GM19035 (cell line): Measurements from ENCODE around the gene C10orf53.
"Not testable (repeated sequence)": the region's sequence is repeated elsewhere in the genome, so short reads cannot be mapped to it uniquely, and the experiment has no call there.

Experiments used
- ATAC-seq: cut with Tn5 transposase; IDR thresholded peaks from one replicate; pipeline ENCODE4 v1.9.1; 2021; ENCODE audit not compliant: unreplicated experiment

C10orf53 gene

DNA sequence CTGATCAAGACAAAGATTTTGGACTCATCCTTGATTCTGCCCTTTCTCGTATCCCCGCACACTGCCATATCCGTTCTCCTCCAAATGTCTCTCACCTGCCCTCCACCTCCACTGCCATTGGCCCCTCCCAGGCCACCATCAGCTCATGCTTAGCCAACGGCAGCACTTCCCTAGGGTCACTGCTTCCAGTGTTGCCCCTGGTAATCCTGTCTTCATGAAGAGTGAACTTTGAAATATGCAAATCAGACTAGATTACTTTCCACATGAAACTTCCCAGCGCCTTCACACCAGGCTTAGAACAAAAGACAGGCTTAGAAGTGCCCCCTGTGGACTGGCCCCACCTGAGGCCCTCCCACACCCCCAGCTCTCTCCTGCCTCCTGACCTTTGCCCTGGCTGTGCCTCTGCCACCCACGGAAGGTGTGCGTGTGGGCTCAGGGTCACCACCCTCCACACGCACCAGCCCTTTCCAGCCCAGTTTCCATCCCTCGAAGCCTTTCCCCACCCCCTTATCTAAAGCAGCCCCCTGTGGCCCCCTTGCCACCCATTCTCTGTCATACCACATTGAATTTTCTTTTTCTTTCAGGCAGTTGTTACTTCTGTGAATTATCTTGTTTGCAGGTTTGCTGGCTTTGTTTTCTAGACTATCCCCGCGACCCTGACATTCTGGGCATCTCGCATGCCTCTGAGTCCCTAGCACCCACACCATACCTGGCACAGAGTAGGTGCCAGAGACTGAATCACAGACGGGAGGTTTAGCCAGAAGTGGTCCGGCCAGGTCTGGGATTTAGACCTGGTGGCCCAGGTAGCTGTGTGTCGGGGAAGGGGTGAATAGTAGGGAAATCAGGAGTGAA, 26.8 kb upstream of the C10orf53 start:
- no peak for ATAC-seq

DNA sequence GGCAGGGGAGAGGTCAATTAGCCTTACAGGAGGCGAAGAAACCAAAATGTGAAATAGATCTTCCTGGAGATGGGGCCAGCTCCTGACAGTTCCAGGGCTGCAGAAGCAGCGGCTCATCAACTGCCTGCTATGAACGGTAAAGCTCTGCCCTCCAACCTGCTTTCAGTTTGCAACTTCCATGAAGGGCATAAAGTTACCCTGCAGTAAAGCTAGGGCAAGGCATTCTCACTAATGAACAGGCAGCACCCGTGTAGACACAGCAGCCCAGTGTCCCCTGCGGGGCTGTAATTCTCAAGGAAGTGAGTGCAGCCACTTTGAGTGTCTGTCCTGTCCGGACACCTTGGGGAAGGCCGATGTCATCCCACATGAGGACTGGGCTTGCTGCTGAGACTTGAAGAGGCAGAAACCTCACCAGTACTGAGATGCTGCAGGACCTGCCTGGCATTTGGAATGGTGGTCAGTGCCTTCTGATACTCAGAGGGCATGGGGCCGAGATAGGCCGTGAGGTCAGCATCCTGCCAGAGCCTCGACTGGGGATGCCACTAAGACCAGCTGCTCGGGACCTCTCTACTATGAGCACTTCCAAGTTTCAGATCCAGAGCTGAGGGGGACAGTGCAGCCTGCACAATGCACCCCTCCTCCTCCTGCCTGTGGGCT, 26.1 kb upstream of the C10orf53 start:
- no peak for ATAC-seq

DNA sequence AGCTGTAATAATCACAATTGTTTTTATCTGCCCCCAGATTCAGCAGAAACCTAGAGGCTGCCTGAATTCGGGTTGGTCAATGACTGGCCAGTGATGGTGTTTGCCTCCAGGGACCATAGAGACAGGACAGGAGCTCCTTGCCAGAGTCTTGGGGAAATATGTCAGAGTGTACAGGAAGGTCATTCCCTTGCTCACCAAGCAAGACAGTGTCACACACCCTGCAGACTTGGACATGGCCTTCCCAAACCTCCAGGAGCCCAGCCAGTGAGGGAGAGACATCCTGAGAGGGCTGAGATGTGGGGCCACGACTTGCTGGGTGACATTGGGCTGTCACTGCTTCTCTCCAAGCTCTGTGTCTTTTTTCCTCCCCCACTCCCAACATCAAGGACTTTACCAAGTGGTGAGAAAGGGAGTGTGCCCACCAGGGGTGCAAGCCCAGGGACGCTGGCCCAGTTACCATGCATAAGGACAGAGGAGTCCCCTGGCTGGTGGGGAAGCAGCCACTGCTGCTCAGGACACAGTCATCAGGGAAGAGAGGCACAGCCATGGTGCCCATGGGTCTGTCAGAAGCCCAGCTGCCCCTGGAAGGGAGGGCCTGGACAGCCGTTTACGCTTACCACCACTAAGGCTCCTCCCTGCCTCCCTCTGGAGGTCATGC, 25.3 kb upstream of the C10orf53 start:
- ATAC-seq, result no peak

DNA sequence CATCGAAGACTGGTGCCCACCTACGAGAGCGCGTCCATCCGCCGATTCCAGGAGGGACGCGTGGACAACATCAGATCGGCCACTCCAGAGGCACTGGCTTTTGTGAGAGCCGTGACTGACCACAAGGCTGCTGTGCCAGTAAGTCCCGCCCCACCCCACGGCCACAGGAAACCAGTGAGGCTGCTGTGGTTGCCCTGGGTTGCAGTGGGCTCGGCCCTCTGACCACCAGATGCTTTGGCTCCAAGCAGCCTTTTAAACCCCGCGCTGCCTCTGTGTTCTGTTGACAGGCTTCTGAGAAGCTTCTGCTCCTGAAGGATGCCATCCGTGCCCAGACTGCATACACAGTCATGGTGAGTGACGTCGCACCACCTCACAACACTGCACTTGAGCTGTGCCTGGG, 24.4 kb upstream of the C10orf53 start:
- ATAC-seq, result no peak

DNA sequence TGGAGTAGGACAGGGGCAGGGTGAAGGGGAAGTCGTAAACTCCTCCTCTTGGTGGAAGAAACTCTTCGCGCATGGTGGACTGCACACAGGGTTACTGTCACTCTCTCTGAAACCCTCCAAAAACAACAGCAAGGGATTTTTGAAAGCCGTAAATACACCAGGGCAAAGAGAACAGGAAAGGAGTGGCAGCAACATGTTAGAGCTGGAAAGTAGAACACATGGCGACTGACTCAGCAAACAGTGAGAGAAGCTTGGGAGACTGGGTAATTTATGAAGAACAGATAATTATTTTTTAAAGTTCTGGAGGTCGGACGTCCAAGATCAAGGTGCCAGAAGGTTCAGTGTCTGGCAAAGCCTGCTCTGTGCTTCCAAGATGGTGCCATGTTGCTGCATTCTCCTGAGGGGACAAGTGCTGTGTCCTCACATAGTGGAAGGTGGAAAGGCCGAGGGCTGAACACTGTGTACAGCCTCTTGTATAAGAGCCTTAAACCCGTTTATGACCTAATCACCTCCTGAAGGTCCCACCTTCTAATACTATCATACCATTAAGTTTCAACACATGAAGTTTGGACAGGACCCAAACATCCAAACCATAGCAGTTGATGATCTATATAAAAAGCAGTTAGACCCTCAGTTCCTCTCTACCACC, 22.5 kb upstream of the C10orf53 start:
- no peak for ATAC-seq

DNA sequence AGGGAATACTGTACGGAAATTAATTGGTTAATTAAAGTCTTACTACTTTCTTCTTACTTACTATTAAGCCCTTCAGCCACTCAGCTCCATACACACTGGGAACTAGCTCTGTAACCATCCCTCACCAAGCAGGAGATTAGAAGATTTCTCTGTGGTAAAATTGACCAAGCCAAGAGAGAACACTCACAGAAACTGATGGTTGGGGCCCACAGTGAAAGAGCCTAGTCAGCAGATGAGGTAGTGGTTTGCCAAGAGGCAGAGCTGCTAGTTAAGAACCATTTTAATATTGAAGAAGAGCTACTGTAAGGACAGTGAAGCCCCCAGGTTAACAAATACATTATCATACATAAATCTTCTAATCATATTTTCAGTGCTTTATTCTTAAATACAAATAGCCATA, 21.8 kb upstream of the C10orf53 start:
- ATAC-seq, result no peak

DNA sequence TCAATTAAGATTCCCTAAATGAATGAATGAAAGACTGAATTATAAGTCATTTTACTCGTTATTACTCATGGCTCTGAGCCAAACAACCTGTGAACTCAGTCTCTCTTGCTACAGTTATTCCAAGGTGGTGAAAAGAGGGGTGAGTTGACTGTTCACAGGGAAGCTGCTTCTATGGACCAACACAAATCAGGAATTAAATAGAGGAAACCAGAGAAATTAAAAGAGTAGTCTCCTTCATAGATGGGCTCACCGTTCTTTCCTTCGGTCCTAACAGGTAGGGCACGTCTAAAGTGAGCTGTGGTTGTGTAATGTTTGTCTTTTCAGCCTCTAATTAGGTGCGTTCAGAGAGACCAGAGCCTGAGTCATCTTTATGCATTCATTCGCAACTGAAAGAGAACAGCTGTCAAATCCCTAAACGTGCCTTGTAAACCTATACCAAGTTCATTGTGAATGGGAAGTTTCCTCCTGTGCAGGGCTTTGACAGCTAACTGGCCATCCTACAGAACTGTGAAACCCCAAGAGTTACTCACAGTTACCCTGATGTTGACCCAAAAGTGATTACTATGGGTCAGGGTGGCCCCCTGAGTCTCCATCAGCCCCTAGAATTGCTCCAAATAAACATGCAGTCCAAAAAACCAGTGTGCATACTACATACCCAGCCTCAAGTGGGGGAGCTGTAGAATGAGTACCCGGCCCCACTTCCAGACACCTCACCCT, 18.2 kb upstream of the C10orf53 start:
- no peak for ATAC-seq

DNA sequence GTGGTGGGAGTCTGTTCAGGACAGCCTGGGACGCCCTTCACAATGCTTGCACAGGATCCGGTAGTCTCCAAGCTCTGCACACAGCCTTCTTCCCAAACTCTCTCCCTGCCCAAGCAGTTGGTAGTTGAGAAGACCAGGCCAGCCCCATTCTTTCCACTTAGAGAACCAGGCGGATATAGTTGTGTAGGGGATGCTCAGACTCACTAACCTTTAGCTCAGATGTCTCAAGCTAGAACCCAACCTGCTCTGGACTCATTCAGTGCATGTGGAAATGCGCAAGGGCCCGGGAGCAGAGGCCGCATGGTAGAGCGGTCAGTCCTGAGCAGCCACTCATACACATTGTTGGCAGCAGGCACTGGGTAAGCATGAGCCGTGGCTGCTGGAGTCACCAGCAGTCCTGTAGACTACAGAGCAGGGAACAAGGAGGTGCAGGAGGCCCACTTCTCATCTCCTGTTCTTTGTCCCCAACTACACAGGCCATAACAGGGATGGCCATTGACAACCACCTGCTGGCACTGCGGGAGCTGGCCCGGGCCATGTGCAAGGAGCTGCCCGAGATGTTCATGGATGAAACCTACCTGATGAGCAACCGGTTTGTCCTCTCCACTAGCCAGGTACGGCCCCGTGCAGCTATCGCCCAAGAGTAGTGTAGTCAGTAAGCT, 17.2 kb upstream of the C10orf53 start:
- no peak for ATAC-seq

DNA sequence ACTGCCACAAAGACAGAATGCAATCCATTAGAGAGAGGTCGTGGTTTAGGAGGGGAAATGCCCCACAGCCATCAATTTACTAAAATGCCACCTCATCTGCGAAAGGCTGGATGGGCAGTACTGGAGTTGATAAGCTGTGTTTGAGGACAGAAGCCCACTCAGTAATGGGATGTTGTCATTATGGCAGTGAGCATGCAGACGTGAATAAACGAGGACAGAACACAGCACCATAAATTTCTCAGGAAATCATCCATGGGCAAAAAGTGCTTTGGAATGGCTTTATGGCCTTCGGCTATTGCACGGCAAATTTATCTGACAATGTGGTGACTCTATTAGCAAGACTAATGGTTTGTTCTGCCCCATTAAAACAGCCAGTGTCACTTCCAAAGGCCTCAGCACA, 15.9 kb upstream of the C10orf53 start:
- ATAC-seq, result no peak

DNA sequence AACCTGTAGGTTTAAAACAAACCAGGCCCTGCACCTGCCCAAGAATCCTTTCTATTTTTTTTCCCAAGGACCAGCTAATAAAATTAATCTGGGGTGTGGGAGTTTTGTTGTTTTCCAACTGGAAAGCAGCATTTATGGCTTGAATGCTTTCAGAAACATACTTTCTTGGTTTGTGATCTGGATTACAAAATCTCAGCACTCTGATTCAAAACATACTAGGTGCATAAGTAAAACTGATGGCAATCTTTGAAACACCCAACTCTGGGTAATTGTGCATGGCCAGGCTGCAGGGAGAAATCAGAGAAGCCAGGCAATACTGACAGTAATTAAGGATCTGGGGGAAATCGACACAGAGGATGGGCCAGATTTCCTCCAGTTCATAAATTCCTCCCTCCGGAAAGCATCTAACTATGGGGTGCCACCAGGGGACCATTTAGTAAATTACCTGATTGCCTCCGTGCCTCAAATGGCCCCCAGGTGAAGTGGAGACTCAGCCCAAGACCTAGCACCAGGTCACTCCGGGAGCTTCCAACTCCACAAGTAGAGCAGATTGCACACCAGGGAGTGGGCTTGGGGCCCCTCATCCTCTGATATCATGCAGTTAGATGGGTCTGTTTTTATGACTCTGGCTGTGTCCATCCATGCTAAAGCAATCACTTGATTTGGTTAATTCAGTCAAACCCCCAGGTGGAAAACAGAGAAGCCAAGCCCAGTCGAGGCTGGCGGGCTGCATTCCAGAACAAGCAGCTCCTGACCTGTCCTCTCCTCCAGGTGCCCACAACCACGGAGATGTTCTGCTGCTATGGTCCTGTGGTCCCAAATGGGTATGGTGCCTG, 15.2 kb upstream of the C10orf53 start:
- no peak for ATAC-seq

DNA sequence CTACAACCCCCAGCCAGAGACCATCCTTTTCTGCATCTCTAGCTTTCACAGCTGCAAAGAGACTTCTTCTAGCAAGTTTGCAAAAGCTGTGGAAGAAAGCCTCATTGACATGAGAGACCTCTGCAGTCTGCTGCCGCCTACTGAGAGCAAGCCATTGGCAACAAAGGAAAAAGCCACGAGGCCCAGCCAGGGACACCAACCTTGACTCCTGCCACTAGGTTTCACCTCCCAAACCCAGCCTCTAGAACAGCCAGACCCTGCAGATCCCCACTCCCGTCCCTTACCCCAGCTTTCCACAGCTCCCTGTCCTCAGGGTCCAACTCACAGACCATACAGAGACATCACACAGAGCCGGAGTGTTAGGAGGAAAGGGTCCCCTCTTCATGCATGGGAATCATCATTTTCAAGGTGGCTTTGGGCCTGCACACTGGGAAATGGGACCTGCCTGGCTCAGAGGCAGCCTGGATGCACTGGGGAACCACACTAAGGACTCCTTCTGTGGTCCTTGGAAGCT, 14.6 kb upstream of the C10orf53 start:
- ATAC-seq, result no peak

DNA sequence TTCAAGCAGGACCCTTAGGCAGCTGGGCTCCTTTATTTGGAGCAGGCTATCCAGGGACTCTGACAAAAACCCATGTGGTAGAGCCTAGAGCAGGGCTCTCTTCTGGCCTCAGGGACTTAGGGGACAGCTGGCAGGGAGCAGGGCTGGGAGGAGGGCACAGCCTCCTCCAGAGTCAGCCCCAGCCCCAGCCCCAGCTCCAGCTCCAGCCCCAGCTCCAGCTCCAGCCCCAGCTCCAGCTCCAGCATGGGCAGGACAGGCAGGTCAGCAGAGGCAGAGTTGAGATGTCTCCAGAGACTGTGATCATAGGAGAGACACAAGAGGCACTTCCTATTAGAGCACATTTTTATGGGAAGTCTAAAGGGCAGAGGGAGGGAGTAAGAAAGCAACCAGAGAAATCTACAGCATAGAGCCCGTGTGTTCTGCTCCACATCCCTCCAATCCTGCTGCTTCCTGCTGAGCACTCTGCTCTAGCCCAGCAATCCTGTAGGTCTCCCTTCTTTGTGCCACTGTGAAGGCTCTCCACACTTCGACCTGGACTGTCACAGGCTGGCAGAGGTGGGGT, 13.3 kb upstream of the C10orf53 start:
- ATAC-seq, result no peak

DNA sequence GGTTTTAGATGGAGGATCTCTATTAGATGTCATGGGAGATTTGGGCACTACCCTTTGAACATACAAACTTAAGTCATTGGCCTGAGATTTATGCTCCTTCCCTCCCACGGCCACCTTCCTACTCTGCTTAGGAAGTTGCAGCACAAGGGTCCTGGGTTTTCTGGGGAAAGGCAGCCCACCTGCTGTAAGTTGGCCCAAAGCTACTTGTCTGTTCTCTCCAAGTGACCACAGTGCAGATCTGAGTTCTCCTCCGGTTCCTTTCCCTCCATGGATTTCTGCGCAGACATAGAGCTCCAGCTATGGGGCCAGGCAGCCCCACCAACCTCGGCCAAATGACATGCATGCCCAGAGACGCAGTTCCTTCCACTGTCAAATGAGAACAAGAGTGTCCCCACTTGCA, 12.8 kb upstream of the C10orf53 start:
- ATAC-seq, result no peak

DNA sequence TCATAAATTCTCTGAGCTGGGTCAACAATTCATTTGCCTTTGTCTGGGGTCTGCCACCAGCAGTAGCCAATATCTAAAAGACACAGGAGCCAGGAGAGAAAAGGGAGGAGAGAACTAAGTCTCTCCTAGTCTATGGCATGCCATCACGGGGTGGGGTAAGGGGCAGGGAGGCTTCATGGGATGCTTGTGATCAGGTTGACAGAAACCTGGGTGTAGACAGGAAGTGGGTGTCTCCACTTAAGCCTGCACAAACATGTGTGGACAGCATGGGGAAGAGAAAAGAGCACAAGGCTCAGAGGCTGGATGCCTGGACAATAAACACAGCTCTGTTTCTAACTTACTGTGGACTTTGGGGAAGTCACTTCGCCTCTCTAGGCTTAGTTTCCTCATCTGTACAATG, 11.5 kb upstream of the C10orf53 start:
- no peak for ATAC-seq

DNA sequence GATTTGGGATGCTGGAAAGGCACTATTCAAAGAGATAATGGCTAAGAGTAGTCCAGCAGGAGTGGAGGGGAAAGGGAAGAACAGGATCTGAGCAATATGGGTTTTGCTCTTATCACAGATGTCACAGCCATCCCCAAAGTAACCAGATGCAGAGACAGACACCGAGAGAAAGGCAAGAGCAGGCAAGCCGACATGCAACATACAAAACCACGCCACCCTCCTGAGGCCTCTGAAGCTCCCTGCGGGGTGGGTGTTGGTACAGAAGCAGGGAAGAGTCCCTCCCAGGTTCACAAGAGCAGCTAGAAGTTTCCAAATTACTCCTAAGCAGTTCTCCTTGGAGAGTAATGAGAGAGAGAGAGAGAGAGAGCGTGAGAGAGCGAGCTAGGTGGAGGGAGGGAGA, 10.8 kb upstream of the C10orf53 start:
- ATAC-seq, result no peak

DNA sequence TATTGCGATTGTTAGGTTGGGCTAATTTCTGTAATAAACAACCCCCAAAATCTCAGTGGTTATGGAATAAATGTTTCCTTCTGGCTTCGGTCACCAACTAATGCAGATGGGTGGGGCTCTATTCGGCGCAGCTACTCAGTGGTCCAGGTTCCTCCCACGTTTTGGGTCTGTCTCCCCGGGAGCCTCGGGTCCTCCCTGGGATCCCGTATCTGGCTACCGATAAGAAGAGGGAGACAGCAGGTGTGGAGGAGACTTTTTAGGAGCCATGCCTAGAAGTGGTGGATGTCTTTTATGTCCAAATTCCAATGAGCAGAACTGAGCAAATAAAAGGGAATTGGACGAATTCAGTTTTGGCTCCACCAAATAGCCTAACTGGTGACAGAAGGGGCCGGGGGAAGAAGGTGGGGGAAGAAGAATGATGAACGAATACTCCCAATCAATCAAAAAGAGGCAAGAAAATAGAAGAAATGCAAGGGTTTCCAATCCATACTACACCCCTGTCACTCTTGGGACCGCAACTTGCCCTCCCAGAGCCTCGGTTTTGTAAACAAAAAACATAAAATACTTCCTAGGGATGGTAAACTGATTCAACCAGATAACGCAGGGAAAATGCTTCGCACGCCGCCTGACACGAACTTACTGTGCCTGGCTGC, 498 bp upstream of the C10orf53 start:
- ATAC-seq, result no peak

DNA sequence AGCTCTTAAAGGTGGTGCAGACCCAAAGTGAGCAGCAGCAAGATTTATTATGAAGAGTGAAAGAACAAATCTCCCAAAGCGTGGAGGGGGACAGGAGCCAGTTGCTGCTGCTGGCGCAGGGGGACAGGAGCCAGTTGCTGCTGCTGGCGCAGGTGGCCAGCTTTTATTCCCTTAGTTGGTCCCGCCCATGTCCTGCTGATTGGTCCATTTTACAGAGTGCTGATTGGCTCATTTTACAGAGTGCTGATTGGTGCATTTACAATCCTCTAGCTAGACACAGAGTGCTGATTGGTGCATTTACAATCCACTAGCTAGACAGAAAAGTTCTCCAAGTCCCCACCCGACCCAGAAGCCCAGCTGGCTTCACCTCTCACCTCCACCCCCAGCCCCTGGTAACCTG, 3.0 kb downstream of the C10orf53 start:
- ATAC-seq, result not testable (repeated sequence)

DNA sequence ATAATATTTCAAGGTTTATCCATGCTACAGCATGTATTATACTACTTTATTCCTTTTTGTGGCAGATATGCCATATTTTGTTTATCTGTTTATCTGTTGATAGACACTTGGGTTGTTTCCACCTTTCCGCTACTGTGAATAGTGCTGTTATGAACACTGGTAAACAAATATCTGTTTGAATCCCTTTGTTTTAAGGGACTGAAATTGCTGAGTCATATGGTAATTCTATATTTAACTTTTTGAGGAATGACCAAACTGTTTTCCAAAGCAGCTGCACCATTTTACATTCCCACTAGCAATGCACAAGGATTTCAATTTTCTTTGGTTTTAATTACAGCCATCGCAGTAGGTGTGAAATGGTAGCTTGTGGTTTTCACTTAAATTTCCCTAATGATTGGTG, 3.4 kb downstream of the C10orf53 start:
- ATAC-seq, result no peak

DNA sequence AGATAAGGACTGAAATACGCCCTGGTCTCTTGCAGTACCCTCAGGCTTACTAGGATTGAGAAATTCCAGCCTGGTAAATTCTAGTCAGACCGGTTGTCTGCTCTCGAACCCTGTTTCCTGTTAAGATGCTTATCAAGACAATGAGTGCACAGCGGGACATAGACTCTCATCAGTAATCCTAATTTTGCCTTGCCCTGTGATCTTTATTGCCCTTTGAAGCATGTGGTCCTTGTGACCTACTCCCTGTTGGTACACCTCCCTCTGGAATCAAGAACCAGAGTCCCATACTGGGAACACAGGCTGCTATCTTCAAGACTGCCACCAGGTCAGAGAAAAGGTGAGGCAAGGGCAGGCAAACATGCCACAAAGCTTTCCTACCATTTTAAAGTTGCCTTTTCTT, 7.2 kb downstream of the C10orf53 start:
- no peak for ATAC-seq
